HG02840 (cell line): ENCODE results near the gene BSG.
A peak's percentile ranks its signal among the peaks of the same experiment; 100 is the strongest.
"Not testable (repeated sequence)": the region's sequence is repeated elsewhere in the genome, so short reads cannot be mapped to it uniquely, and the experiment has no call there.

Source experiments
- ATAC-seq: cut with Tn5 transposase; IDR thresholded peaks from one replicate; pipeline ENCODE4 v1.9.1; 2021; ENCODE audit warnings: mild to moderate bottlenecking, moderate library complexity, moderate number of reproducible peaks; ENCODE audit not compliant: unreplicated experiment, low FRiP score

The BSG gene

GRCh38 chr19:616747-617526, 44.5 kb downstream of the BSG start:
- no peak for ATAC-seq

GRCh38 chr19:617551-618246, 45.3 kb downstream of the BSG start:
- no peak for ATAC-seq

- no peak for ATAC-seq
These were observed 45.8 kb downstream of the BSG start for GRCh38 chr19:618247-618619.

- no peak for ATAC-seq
These were observed 46.4 kb downstream of the BSG start for GRCh38 chr19:618674-619285.

GRCh38 chr19:619286-620002, 47.0 kb downstream of the BSG start:
- no peak for ATAC-seq

- no peak for ATAC-seq
These were observed 47.9 kb downstream of the BSG start for GRCh38 chr19:620166-620862.

GRCh38 chr19:621191-621590, 48.8 kb downstream of the BSG start:
- ATAC-seq = not testable (repeated sequence)

- no peak for ATAC-seq
These were observed 49.4 kb downstream of the BSG start for GRCh38 chr19:621819-622218.

- ATAC-seq = no peak
These were observed 50.3 kb downstream of the BSG start for GRCh38 chr19:622666-623065.

- no peak for ATAC-seq
These were observed 51.0 kb downstream of the BSG start for GRCh38 chr19:623175-623916.

- no peak for ATAC-seq
These were observed 51.6 kb downstream of the BSG start for GRCh38 chr19:623974-624373.

- ATAC-seq = no peak
These were observed 52.2 kb downstream of the BSG start for GRCh38 chr19:624433-625109.

GRCh38 chr19:625257-625656, 52.9 kb downstream of the BSG start:
- ATAC-seq = no peak

GRCh38 chr19:626566-626965, 54.2 kb downstream of the BSG start:
- ATAC-seq = not testable (repeated sequence)

- no peak for ATAC-seq
These were observed 55.8 kb downstream of the BSG start for GRCh38 chr19:628168-628567.

- not testable (repeated sequence) for ATAC-seq
These were observed 57.1 kb downstream of the BSG start for GRCh38 chr19:629515-629914.

- ATAC-seq = no peak
These were observed 57.7 kb downstream of the BSG start for GRCh38 chr19:629961-630714.

- ATAC-seq = peak; percentile 15
These were observed 60.2 kb downstream of the BSG start for GRCh38 chr19:632579-633067.
